ENCODE measurements around the gene GAS2L1.

The GAS2L1 gene

DNA sequence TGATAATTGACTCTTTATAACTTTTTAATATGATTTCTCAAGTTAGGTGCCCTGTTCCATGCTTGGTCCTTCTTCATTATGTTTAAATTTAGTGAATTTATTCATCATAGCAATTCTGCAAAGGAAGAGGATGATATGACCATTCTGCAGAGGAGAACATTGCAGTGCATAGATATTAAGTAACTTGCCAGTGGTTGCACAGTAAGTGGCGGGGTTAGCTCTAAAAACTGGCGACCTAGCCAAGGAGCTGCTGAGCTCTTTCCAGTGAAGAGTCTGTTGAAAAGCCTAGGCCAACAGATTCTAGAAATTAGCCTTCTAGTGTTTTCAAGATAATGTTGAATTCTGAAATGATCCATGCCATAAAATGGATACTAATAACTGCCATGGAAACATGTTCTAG lies 33.8 kb upstream of the GAS2L1 start:
- H3K4me3 ChIP-seq (replicated peaks; ENCODE audit: insufficient read depth, low read length): no peak overlapping the region
- no peaks in the 10 kb centered on the region for H3K27me3 ChIP-seq (ENCODE audit: insufficient read depth, poor library complexity, severe bottlenecking)
- DNase-seq (ENCODE audit: low read depth in 1 of 2, low spot score in 1 of 2): no peak
- no peak overlapping the region for H3K27ac ChIP-seq (replicated peaks)
- TF ChIP-seq GABPA (IDR thresholded peaks at IDR 0.05; ENCODE audit: low read depth): no peak

DNA sequence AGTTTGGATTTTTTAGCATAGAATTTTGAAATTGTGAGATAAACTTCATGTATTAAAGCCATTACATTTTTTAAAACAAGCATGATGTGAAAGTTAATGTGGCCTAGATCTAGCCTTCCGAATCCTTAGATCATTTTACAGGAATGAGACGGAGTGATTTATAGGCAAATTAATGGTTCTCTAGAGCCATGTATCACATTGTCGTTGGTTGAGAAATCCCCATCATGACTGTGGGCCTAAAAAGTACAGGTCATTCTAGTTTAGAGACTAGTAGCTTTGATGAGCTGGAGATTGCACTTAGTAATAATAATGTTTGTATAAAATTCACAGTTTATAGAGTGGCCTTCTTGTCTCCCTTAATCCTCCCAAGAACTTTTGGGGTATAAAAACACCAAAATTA lies 31.3 kb upstream of the GAS2L1 start:
- Histone ChIP-seq H3K4me3 (replicated peaks; ENCODE audit: insufficient read depth, low read length) (no peak overlapping the region), H3K27me3 (ENCODE audit: insufficient read depth, poor library complexity, severe bottlenecking) (no peaks in the 10 kb centered on the region), H3K27ac (replicated peaks) (no peak overlapping the region)
- DNase-seq (ENCODE audit: low read depth in 1 of 2, low spot score in 1 of 2): no peak
- no peak for TF ChIP-seq SPI1 (IDR thresholded peaks at IDR 0.05; ENCODE audit: borderline replicate concordance, low read depth)
- no peak for TF ChIP-seq POLR2AphosphoS5 (IDR thresholded peaks at IDR 0.05; ENCODE audit: low read depth)
- no peak for TF ChIP-seq GABPA (IDR thresholded peaks at IDR 0.05; ENCODE audit: low read depth)
- TF ChIP-seq, protein P1, sequence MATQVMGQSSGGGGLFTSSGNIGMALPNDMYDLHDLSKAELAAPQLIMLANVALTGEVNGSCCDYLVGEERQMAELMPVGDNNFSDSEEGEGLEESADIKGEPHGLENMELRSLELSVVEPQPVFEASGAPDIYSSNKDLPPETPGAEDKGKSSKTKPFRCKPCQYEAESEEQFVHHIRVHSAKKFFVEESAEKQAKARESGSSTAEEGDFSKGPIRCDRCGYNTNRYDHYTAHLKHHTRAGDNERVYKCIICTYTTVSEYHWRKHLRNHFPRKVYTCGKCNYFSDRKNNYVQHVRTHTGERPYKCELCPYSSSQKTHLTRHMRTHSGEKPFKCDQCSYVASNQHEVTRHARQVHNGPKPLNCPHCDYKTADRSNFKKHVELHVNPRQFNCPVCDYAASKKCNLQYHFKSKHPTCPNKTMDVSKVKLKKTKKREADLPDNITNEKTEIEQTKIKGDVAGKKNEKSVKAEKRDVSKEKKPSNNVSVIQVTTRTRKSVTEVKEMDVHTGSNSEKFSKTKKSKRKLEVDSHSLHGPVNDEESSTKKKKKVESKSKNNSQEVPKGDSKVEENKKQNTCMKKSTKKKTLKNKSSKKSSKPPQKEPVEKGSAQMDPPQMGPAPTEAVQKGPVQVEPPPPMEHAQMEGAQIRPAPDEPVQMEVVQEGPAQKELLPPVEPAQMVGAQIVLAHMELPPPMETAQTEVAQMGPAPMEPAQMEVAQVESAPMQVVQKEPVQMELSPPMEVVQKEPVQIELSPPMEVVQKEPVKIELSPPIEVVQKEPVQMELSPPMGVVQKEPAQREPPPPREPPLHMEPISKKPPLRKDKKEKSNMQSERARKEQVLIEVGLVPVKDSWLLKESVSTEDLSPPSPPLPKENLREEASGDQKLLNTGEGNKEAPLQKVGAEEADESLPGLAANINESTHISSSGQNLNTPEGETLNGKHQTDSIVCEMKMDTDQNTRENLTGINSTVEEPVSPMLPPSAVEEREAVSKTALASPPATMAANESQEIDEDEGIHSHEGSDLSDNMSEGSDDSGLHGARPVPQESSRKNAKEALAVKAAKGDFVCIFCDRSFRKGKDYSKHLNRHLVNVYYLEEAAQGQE (IDR thresholded peaks at IDR 0.05; ENCODE audit: insufficient replicate concordance, low read depth): no peak
- TF ChIP-seq, protein P2, sequence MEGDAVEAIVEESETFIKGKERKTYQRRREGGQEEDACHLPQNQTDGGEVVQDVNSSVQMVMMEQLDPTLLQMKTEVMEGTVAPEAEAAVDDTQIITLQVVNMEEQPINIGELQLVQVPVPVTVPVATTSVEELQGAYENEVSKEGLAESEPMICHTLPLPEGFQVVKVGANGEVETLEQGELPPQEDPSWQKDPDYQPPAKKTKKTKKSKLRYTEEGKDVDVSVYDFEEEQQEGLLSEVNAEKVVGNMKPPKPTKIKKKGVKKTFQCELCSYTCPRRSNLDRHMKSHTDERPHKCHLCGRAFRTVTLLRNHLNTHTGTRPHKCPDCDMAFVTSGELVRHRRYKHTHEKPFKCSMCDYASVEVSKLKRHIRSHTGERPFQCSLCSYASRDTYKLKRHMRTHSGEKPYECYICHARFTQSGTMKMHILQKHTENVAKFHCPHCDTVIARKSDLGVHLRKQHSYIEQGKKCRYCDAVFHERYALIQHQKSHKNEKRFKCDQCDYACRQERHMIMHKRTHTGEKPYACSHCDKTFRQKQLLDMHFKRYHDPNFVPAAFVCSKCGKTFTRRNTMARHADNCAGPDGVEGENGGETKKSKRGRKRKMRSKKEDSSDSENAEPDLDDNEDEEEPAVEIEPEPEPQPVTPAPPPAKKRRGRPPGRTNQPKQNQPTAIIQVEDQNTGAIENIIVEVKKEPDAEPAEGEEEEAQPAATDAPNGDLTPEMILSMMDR (IDR thresholded peaks at IDR 0.05; ENCODE audit: insufficient read depth, low read length): no peak

DNA sequence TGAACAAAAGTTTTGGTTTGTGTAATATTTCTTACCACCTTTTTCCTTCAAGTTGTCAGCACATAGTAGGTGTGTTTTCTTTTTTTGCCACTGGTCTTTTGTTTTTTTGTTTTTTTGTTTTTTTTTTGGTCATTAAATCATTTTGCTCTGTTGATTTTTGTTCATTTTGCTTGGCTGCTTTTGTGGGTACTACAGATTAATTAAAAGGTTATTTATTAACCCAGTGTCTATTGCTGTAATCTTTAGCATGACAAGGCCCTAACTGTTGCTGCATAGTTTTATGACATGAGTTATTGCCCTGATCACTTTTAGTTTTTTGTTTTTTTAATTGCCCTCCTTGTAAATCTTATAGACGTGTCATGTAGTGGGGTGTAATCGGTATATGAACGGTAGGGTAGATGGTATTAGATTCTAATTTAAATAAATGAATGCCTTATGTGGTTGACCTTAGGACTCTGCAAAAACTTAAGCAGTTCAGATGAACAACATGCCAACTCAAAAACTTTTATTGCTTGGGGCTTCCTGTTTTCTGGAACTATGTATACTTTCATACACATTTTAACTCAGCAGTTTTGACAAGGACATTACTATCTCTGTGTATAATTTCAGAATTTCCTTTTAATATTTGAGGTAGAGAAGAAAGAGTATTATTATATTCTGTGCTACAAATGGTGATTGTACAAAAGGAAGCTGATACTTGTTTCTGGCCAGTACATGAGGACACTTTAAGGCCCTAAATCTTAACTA lies 30.5 kb upstream of the GAS2L1 start:
- TF ChIP-seq GABPA (IDR thresholded peaks at IDR 0.05; ENCODE audit: low read depth) (no peak), SPI1 (IDR thresholded peaks at IDR 0.05; ENCODE audit: borderline replicate concordance, low read depth) (no peak), POLR2AphosphoS5 (IDR thresholded peaks at IDR 0.05; ENCODE audit: low read depth) (no peak)
- TF ChIP-seq, protein P1 (IDR thresholded peaks at IDR 0.05; ENCODE audit: insufficient replicate concordance, low read depth): no peak
- no peak for DNase-seq (ENCODE audit: low read depth in 1 of 2, low spot score in 1 of 2)
- H3K27ac ChIP-seq (replicated peaks): no peak overlapping the region
- no peak overlapping the region for H3K4me3 ChIP-seq (replicated peaks; ENCODE audit: insufficient read depth, low read length)
- no peaks in the 10 kb centered on the region for H3K27me3 ChIP-seq (ENCODE audit: insufficient read depth, poor library complexity, severe bottlenecking)

GRCh38 chr22:29277927-29278326 lies 28.5 kb upstream of the GAS2L1 start:
- H3K27ac ChIP-seq (replicated peaks): no peak overlapping the region
- no peaks in the 10 kb centered on the region for H3K27me3 ChIP-seq (ENCODE audit: insufficient read depth, poor library complexity, severe bottlenecking)
- TF ChIP-seq, protein P1 (IDR thresholded peaks at IDR 0.05; ENCODE audit: insufficient replicate concordance, low read depth): no peak
- no peak for TF ChIP-seq SPI1 (IDR thresholded peaks at IDR 0.05; ENCODE audit: borderline replicate concordance, low read depth)
- TF ChIP-seq, protein P2 (IDR thresholded peaks at IDR 0.05; ENCODE audit: insufficient read depth, low read length): no peak
- no peak for TF ChIP-seq GABPA (IDR thresholded peaks at IDR 0.05; ENCODE audit: low read depth)
- no peak for TF ChIP-seq POLR2AphosphoS5 (IDR thresholded peaks at IDR 0.05; ENCODE audit: low read depth)
- no peak overlapping the region for H3K4me3 ChIP-seq (replicated peaks; ENCODE audit: insufficient read depth, low read length)
- DNase-seq (ENCODE audit: low read depth in 1 of 2, low spot score in 1 of 2): no peak

All from HL-60 (cell line).